Calu3 (cell line): ENCODE results near the gene PTGFRN. TPM values are rescaled to one million over a fixed set of nuclear protein-coding genes. Genes with fewer than 3 reads are reported as not detected.

Experiments used
- BruUV-seq: library from RNA; stranded (reverse); fragments of 400-500 nt; replicated peaks from 2 replicates; lab custom pipeline; 2021; lab: Mats Ljungman, UMichigan
- CTCF ChIA-PET: fragments of 300-600 bp; sonication (Branson Sonifier 250); formaldehyde crosslinking; loops from one replicate; lab custom pipeline; 2022; ENCODE audit warnings: antibody characterized with exemption; lab: Charles Lee
- DNase-seq: peaks from one replicate; pipeline ENCODE4 v3.0.0; 2022
- H3K27ac Mint-ChIP-seq: one replicate; pipeline ENCODE4 v1.8.0; 2022; ENCODE audit warnings: mixed read lengths; ENCODE audit not compliant: unreplicated experiment
- H3K27me3 Mint-ChIP-seq: one replicate; pipeline ENCODE4 v1.8.0; 2022; ENCODE audit warnings: mixed read lengths; ENCODE audit not compliant: unreplicated experiment
- H3K36me3 Mint-ChIP-seq: one replicate; pipeline ENCODE4 v1.8.0; 2022; ENCODE audit warnings: mild to moderate bottlenecking, moderate library complexity, mixed read lengths; ENCODE audit not compliant: insufficient read depth, unreplicated experiment
- H3K4me1 Mint-ChIP-seq: one replicate; pipeline ENCODE4 v1.8.0; 2022; ENCODE audit warnings: mild to moderate bottlenecking, low read depth, mixed read lengths; ENCODE audit not compliant: unreplicated experiment
- H3K4me3 Mint-ChIP-seq: one replicate; pipeline ENCODE4 v1.8.0; 2022; ENCODE audit warnings: mild to moderate bottlenecking, low read depth, moderate library complexity, mixed read lengths; ENCODE audit not compliant: unreplicated experiment
- H3K9me3 Mint-ChIP-seq: one replicate; pipeline ENCODE4 v1.8.0; 2022; ENCODE audit warnings: low read depth, mixed read lengths; ENCODE audit not compliant: unreplicated experiment
- intact Hi-C: fragments of 100-400 bp; cut with micrococcal nuclease; formaldehyde crosslinking; loops from one replicate; pipeline ENCODE4 v1.10.0; 2022; ENCODE audit not compliant: unreplicated experiment
- total RNA-seq: library from RNA; stranded (reverse); gene quantifications from 2 replicates; pipeline ENCODE4 v1.2.3, GENCODE V29; 2022
- TF ChIP-seq, protein P1 (sequence below): fragments of 200-600 bp; IDR thresholded peaks from one replicate; pipeline ENCODE4 v1.8.0; 2022; ENCODE audit warnings: antibody characterized with exemption; ENCODE audit not compliant: unreplicated experiment

Gene PTGFRN
- total RNA-seq, 1 experiment from 2014 or later = 44.6 TPM

DNA sequence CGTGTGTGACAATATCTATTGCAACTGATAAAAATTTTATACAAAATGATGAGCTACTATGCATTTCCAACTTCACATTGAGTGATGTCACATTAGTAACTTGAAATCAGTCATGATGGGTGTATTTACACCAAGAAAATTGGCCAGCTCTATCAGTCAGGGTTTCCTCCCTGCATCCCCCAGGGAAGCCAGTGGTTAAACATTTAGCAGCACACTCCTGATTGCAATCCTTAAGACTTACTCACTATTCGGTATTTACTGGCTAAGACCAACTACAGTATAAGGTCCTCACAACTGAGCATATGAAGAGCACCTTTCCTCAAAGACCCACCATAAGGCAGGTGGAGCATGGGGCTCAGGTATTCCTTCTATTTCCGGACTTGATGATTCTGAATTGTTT is 41.3 kb upstream of the PTGFRN start:
- no peaks in the 10 kb centered on the region for H3K36me3 Mint-ChIP-seq
- CTCF ChIA-PET = no interaction called here
- H3K4me3 Mint-ChIP-seq = no peak overlapping the region

DNA sequence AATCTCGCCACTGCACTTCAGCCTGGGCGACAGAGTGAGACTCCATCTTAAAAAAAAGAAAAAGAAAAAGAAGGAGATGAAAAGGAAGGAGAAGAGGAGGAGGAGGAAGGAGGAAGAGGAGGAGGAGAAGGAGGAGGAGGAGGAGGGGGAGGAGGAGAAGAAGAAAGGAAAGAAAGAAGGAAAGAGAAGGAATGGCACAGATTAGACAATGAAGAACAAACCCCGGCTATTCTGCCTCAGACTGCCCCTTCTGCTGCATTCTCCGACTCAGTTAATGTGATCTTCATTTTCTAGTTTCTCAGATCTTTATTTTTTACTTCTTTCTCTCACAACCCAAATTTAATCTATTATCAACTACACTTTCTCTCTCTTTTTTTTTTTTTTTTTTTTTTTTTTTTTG is 40.1 kb upstream of the PTGFRN start:
- H3K27ac Mint-ChIP-seq = no peak overlapping the region
- TF ChIP-seq, protein P1, sequence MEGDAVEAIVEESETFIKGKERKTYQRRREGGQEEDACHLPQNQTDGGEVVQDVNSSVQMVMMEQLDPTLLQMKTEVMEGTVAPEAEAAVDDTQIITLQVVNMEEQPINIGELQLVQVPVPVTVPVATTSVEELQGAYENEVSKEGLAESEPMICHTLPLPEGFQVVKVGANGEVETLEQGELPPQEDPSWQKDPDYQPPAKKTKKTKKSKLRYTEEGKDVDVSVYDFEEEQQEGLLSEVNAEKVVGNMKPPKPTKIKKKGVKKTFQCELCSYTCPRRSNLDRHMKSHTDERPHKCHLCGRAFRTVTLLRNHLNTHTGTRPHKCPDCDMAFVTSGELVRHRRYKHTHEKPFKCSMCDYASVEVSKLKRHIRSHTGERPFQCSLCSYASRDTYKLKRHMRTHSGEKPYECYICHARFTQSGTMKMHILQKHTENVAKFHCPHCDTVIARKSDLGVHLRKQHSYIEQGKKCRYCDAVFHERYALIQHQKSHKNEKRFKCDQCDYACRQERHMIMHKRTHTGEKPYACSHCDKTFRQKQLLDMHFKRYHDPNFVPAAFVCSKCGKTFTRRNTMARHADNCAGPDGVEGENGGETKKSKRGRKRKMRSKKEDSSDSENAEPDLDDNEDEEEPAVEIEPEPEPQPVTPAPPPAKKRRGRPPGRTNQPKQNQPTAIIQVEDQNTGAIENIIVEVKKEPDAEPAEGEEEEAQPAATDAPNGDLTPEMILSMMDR = no peak
- no peaks in the 10 kb centered on the region for H3K4me1 Mint-ChIP-seq
- H3K9me3 Mint-ChIP-seq = no peaks in the 10 kb centered on the region
- H3K36me3 Mint-ChIP-seq = no peaks in the 10 kb centered on the region
- no peak overlapping the region for H3K4me3 Mint-ChIP-seq
- no TSS peak for BruUV-seq
- intact Hi-C loops = no loop called here
- CTCF ChIA-PET = no interaction called here
- no peak for DNase-seq
- peaks cover 21% of the 10 kb centered on the region for H3K27me3 Mint-ChIP-seq

More for the DNA sequence above, 41.3 kb upstream of the PTGFRN start:
- peaks cover 21% of the 10 kb centered on the region for H3K27me3 Mint-ChIP-seq
- intact Hi-C loops = no loop called here
- no peak overlapping the region for H3K27ac Mint-ChIP-seq
- BruUV-seq = no TSS peak
- no peak for DNase-seq
- H3K4me1 Mint-ChIP-seq = no peaks in the 10 kb centered on the region
- no peaks in the 10 kb centered on the region for H3K9me3 Mint-ChIP-seq
- TF ChIP-seq, protein P1 = no peak

DNA sequence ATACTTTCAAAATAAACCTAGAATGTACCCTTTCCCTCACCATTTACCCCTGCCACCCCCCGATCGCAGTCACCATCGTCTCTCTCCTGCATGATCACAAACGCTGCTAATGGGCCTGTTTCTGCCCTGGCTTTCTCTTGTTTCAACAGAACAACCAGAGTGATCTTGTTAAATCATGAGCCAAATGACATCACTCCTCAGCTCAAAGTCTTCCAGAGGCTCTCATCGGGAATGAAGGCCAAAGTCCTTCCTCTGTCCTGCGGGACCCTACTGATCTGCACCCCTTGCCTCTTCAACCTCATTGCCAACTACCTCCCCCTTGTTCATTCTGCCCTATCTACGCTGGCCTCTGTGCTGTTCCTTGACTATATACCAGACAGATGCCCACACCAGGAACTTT is 39.4 kb upstream of the PTGFRN start:
- Mint-ChIP-seq H3K27me3 (peaks cover 21% of the 10 kb centered on the region), H3K36me3 (no peaks in the 10 kb centered on the region), H3K4me1 (no peaks in the 10 kb centered on the region), H3K4me3 (no peak overlapping the region), H3K27ac (no peak overlapping the region), H3K9me3 (no peaks in the 10 kb centered on the region)
- intact Hi-C loops = no loop called here
- no peak for DNase-seq
- TF ChIP-seq, protein P1 = no peak
- no TSS peak for BruUV-seq
- CTCF ChIA-PET = no interaction called here

DNA sequence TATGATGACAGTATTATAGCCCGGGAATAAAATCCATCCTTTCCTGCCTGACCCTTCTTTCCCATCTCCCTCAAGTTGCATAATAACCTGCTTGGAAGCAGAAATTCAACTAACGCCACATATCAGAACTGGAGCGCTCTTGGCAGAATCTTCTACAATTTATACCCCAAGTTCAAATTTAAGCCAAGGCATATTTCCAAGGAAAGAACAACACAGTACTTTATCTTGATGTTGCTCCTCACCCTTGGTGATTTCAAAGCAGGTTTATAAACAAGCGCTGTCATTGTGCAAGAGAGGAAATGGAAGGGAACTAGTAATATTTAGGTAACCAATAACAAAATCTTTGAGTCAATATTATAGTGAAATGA is 38.0 kb upstream of the PTGFRN start:
- Mint-ChIP-seq H3K27ac (no peak overlapping the region), H3K27me3 (peaks cover 21% of the 10 kb centered on the region), H3K9me3 (no peaks in the 10 kb centered on the region), H3K4me1 (no peaks in the 10 kb centered on the region), H3K36me3 (no peaks in the 10 kb centered on the region), H3K4me3 (no peak overlapping the region)
- CTCF ChIA-PET = no interaction called here
- no TSS peak for BruUV-seq
- DNase-seq = no peak
- intact Hi-C loops = no loop called here
- TF ChIP-seq, protein P1 = no peak
